GM19438 (cell line): ENCODE results near the gene SOS1.
A peak's percentile ranks its signal among the peaks of the same experiment; 100 is the strongest.
"Not testable (repeated sequence)": the region's sequence is repeated elsewhere in the genome, so short reads cannot be mapped to it uniquely, and the experiment has no call there.

Experiments
- ATAC-seq: cut with Tn5 transposase; IDR thresholded peaks from one replicate; pipeline ENCODE4 v1.9.1; 2021; ENCODE audit warnings: low read depth; ENCODE audit not compliant: unreplicated experiment

Gene SOS1

DNA sequence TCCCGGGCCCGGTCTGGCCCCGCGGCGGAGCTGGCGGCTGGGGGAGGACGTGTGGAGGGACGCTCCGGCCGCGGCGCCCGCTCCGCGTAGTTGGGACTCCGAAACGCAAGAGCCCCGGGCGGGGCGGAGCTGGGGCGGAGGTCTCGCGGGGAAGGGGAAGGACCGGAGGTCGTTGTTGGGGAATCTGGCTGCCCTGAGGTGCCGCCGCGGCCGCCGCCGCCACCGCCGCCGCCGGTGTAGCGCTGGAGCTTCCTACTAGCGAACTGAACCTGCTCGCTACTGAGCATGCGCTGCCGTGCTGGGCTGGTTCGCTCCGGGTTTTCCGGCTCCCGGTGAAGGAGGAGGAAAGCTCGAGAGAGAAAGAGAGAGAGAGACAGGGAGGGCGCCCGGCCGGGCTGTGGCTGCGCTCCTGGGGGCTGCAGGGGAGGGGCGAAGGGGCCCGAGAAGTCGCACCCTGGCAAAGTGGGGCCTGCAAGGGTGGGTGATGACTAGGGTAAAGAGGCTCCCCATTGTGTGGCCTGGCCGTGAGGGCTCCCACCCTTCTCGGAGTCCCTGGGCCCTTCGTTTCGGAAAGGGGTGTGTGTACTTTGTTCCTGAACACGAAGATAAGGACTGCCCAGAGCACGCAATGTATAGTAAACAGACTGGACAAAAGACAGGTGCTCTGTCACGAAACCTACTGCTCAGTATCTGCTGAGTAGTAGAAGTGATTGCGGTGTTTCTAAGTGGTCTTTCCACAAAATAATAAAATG, at the start of gene SOS1:
SOS1 (minus strand) TSS at position 281 of the 752 bp plus-strand sequence. CDS start 629 bp downstream, outside the sequence.
- peak; percentile 48 for ATAC-seq

DNA sequence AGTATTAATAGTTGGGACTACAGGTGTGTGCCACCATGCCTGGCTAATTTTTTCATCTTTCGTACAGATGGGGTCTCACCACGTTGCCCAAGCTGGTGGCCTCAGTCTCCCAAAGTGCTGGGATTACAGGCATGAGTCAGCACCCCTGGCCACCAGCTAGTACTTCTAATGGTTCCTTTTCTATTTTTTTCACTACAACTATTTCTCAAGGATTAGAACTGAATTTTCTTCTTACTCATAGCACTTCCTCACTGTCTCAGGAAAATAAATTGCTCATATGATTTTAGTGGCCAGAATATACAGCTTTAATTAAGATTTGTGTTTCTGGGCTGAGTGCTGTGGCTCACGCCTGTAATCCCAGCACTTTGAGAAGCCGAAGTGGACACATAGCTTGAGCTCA, 43.2 kb upstream of the SOS1 start:
- no peak for ATAC-seq

DNA sequence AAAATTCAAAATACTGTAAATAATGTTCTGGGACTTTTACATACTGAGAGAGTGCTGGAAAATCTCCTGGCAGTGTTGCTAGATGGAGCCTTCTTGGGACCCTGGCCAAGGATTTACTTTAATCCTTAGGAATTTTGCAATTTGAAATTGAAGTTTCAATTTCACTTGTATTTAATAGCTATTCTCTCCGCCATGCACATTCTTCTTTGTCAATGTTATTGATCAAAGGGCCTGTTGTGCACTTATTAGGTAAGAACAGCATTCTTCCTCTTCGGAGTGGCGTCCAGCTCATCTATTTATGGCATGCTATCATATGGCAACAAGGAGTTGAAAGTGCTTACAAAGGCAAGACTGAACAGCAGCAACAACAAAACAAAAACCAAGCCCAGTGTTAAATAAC, 40.1 kb upstream of the SOS1 start:
- no peak for ATAC-seq

DNA sequence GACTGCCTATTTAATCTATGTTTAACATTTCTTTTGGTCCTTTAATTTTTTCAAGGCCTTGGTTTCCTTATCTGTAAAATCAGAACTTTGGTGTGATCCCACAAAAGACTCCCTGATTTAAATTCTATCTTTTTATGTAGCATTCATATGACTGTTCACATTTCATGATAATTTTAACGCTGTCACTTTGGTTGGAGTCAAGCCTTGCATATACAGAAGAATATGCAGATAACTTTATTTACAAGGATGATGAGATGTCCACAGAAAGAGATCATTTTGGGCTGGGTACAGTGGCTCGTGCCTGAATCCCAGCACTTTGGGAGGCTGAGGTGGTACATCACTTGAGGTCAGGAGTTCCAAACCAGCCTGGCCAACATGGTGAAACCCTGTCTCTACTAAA, 38.4 kb upstream of the SOS1 start:
- ATAC-seq = no peak

DNA sequence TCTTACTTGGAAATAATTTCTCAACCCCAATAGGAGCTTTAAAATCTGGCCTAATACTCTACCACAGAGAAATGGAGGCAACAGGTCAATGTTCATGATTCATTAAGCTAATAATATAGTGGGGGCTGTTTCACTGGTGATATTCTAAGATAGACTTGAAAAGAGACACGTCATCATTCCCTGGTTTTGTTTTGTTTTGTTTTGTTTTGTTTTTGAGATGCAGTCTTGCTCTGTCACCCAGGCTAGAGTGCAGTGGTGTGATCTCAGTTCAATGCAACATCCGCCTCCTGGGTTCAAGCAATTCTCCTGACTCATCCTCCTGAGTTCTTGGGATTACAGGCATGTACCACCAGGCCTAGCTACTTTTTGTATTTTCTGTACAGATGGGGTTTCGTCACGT, 37.5 kb upstream of the SOS1 start:
- ATAC-seq = no peak

DNA sequence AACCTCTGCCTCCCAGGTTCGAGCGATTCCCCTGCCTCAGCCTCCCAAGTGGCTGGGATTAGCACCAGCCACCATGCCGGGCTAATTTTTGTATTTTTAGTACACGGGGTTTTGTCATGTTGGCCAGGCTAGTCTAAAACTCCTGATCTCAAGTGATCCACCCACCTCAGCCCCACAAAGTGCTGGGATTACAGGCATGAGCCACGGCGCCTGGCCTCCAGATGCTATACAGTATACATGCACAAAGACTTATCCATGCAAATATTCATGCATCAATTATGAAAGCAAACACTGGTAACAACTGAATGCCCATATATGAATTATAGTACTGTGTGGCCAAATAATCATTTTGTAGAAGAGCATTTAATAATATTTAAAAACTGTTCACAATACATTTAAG, 36.0 kb upstream of the SOS1 start:
- no peak for ATAC-seq

DNA sequence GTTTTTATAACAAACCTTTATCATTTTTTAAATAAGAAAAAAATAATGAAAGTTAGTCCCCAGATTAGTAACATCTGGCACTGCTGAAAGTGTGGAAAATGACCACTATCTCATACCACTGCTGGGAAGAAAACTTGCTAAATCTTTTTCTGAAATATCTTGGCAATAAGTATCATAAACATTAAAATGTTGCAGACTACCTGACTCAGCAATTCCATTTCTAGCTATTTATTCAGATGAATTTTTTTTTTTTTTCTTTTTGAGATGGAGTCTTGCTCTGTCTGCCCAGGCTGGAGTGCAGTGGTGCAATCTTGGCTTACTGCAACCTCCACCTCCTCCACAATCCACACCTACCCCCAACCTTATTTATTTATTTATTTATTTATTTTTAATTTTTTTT, 35.3 kb upstream of the SOS1 start:
- no peak for ATAC-seq

DNA sequence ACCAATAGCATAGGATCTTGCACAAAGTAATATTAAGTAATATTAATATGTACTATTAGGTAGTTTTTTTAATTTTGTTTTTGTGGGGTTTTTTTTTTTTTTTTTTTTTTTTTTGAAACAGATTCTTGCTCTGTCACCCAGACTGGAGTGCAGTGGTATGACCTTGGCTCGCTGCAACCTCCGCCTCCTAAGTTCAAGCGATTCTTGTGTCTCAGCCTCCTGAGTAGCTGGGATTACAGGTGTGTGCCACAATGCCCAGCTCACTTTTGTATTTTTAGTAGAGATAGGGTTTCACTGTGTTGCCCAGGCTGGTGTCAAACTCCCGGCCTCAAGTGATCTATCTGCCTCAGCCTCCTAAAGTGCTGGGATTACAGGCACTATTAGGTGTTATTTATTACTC, 34.7 kb upstream of the SOS1 start:
- not testable (repeated sequence) for ATAC-seq

DNA sequence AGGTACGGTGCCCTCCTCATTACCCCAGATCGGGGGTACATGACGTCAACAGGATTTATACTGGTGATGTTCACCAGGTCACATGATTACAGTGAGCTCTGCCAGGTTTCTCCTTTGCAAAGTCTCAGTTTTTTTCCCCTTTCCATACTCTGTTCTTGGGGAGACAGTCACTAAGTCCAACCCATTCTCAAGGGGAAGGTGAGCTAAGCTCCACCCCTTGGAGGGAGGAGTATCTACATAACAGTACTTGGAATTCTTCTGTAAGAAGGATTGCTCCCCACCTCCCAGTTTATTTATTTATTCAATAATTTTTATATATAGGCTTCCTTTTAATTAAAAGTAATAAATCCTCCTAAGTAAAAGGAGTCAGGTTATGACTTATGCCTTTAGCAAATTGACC, 34.1 kb upstream of the SOS1 start:
- no peak for ATAC-seq

DNA sequence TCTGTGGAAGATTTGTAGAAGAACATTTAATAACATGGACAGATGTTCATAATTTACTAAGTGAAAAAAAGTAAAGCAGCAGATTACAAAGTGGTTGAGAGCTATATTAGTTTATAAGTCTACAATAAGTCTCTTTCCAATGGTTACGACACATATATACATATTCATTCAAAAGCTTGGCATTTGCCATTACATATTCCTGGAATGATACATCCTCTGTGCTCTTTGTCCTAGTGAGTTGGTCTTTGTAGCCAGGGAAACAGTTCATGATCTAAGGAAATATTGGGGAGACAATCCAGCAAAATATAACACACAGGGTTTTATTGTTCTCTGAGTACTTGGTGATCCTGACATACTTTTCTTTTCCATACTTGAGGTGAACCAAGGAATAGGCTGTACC, 32.5 kb upstream of the SOS1 start:
- ATAC-seq = no peak

DNA sequence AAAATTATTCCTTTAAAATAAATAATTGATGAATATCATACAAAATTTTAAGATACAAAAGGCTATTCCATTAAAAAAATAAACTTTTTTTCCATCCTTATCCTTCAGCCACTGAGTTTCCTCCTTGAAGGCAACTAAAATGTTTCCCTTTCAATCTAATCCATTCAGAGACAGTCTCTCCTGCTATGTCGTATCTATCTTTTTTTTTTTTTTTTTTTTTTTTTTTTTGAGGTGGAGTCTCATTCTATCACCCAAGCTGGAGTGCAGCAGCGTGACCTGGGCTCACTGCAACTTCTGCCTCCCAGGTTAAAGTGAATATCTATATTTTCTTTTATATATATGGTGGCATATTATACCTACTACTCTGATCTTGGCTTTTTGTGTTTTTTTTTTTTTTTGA, 31.7 kb upstream of the SOS1 start:
- no peak for ATAC-seq

DNA sequence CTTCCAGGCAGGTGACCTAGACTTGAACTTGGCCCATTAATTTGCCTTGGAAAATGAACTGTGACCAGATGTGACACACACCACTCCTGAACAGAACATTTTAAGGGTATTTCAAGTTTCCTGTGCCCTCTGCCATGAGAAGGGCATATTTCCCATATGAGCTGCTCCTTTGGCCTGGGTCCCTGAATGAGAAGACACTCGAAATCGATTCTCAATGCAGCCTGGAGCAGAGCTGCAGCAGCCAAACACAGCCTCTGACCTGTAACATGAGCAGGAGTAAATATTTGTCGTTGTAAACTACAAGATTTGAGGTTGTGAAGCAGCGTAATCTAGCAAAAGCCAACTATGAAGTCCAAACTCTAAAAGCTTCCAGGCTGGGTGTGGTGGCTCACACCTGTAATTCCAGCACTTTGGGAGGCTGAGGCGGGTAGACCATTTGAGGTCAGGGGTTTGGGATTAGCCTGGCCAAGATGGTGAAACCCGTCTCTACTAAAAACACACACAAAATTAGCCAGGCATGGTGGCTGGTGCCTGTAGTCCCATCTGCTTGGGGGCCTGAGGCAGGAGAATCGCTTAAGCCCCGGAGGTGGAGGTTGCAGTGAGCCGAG, 30.1 kb upstream of the SOS1 start:
- ATAC-seq = no peak

DNA sequence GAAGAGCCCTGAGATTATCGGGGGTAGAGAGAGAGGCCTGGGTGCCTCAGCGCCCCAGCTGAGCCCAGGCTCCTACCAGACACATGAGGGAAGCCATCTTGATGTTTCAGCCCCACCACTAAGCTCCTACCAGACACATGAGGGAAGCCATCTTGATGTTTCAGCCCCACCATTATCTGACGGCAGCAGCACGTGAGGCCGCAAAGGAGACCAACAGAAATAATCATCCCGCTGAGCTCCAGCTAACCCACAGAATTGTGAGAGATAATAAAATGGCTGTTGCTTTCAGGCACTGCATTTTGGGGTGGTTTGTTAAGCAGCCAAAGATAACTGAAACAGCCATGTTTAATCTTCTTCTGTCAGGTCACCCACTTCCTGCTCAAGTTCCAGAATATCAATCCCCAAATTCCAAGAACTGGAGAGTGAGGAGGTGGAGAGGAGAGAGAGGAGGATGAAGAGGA, 29.3 kb upstream of the SOS1 start:
- ATAC-seq = no peak

DNA sequence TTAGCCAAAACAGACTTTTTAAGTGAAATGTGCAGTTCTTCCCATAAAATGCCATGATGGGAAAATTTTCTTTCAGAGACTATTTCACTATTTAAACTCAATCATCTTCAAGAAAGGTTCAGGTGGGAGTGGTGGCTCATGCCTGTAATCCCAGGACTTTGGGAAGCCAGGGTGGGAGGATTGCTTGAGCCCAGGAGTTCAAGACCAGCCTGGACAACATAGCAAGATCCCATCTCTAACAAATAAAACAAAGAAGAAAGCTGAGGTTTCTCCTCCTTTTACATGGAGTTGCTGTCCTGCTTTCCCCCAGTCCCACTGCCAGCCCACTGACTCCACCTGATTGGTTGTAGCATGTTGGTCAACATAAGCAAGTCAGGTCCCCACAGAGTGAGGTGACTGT, 25.8 kb upstream of the SOS1 start:
- no peak for ATAC-seq

DNA sequence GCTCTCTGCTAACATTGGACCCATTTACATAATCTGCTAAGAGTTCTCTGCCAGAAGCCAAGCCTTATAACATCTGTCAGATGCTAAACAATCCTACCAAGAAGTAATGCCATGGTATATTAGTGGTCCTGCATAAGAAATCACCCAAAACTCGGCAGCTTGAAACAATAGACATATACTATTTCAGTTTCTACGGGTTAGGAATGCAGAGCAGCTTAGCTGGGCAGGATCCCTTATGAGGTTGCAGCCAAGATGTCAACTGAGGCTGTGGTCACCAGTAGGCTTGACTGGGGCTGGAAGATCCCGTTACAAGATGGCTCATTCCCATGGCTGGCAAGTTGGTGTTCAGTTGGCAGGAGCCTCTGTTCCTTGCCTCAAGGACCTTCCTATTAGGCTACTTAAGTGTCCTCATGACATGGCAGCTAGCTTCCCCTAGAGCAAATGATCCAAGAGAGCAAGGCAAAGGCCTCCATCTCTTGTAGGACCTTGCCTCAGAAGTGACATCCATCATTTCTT, 25.1 kb upstream of the SOS1 start:
- ATAC-seq = no peak

DNA sequence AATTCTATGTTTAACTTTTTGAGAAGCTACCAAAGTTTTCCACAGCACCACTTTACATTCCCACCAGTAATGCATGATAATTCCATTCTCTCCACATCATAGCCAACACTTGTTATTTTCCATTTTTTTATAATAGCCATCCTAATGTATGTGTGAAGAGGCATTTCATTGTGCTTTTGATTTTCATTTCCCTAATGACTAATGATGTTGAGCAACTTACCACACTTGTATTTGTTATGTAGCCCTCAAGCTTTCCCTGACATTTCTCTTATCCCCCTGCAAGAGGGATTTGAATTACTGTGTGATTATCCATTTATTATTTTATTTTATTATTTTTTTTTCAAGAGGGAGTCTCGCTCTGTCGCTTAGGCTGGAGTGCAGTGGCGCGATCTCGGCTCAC, 23.6 kb upstream of the SOS1 start:
- no peak for ATAC-seq

DNA sequence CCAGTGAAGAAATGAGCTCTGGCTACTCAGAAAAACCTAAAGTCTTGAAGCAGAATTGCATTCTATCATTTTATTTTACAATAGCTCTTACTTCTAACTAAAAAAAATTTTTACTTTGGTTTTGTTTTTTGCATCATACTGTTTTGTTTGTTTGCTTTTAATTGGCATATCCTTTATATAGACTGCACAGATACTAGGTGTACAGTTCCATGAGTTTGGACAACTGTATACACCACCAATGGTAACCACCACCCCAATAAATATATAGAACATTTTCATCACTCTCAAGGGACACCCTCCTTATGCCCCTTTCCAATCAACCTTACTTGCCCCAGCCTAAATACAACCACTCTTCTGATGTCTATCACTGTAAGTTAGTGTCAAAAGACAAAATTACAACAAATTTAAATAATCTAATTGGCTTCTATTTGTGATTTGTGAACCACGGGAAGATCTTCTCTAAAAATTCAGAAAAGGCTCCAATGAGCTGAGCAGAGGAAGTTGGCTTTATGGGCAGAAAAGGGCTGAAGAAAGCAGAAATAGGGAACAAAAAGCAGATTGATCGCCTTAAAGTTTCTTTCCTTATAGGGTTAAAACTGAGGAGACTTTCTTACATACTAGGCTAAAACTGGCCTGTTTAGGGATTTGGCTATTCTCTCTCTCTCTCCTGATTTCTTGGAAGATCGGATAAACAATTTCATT, 22.2 kb upstream of the SOS1 start:
- ATAC-seq = no peak

DNA sequence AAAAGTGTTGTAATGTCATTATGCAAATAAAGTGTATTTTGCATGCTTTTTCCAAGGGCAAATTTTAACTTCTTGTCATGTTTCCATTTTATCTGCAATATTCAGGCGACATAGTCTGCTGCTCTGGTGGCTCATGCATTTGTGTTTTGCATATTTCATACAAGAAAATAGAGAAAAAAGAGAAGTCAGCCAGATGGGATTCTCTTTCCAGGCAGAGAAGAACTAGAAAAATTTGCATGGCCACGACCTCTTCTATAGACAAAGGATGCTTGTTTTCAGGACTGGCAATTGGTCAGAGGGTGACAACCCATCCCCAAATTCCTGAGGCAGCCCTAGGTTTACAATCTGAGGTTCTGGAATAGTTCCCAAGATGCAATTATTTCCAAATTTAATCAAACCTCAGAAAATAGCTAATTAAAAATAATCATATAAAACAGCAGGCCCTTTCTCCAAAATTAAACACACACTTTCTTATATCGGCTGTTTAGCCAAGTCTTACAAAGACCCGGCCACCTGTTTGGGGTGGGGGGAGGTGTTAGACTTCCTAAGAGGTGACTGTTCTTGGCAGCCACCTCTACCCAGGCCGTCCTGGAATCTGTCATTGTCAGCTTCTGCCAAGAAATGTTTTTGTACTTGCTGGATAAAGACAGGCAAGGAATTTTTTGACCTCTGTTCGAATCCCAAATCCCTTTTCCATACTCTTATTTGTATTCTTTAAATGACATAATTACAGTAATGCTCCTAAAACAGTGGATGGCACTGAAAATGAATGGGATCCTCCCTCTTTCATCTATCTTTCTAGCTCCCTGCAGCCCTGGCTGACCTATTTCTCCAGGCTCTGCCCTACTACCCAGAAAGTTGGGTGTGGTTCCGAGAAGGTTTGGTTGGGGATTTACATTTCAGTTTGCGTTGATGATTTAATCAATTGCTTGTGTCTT, 20.8 kb upstream of the SOS1 start:
- ATAC-seq = no peak

DNA sequence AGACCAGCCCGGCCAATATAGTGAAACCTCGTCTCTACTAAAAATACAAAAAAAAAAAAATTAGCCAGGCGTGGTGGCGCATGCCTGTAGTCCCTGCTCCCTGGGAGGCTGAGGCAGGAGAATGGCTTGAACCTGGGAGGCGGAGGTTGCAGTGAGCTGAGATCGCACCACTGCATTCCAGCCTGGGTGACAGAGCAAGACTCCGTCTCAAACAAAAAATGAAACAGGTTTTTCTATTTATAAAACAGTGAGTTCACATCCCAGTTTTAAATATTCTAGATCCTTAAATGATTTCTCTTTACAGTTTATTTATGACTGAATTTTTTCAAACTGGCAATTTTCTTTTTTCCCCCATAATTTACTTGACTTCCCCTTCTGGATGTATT, 20.1 kb upstream of the SOS1 start:
- not testable (repeated sequence) for ATAC-seq

DNA sequence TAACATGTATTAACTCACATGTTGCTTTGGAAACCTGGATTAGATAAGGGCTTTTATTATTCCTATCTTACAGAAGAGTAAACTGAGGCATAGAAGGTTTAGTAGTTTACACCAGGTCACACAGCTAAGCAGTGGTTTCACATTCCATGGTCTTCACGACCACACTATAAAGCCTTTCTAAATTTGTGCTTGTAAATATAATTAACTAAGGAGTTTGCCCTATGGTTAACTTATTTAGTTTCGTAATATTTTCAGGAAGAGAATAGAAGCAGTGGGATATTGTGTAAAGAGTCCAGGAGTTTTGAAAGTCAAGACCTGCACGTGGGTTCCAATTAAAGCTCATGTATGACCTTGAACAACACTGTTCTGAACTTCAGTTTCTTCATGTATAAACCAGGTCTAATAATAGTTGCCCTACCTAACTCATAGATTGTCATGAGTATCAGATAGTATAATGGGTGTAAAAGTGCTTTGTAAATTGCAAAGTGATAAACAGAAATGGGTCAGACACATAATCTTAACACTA, 19.5 kb upstream of the SOS1 start:
- ATAC-seq = no peak
